Transverse colon (tissue), 4 donors: ENCODE measurements around the gene POC1B. TPM values are rescaled to one million over a fixed set of nuclear protein-coding genes. Genes with fewer than 3 reads are reported as not detected.

Experiments
- DNase-seq: peaks from one replicate; pipeline ENCODE4 v3.0.0-alpha.2; 2019
- H3K27ac ChIP-seq, 4 donors: fragments of 200-600 bp; sonication (generic); 2 replicates each; pipeline ENCODE4 v1.5.1; 2016 to 2018; ENCODE audit warnings: inconsistent platforms in 4 of 4
- H3K27me3 ChIP-seq: fragments of 200-600 bp; sonication (generic); 2 replicates; pipeline ENCODE4 v1.5.1; 2017; ENCODE audit warnings: inconsistent platforms
- H3K36me3 ChIP-seq, 4 donors: fragments of 200-600 bp; sonication (generic); 2 replicates each; pipeline ENCODE4 v1.5.1; 2017 to 2019; ENCODE audit warnings: inconsistent platforms in 4 of 4
- H3K4me1 ChIP-seq, 4 donors: fragments of 200-600 bp; sonication (generic); 2 replicates each; pipeline ENCODE4 v1.5.1; 2017 to 2020; ENCODE audit warnings: inconsistent platforms in 4 of 4
- H3K4me3 ChIP-seq, 4 donors: fragments of 200-600 bp; sonication (generic); 1 replicate in 1 of 4; 2 replicates in 3 of 4; pipeline versions ENCODE4 v1.5.1 to v1.6.1; 2017 to 2019; ENCODE audit warnings: inconsistent platforms in 4 of 4
- H3K9me3 ChIP-seq, 2 donors: fragments of 200-600 bp; sonication (generic); 2 replicates each; pipeline ENCODE4 v1.5.1; 2017 to 2019; ENCODE audit warnings: inconsistent platforms in 2 of 2
- EP300 ChIP-seq: sonication (generic); formaldehyde crosslinking; IDR thresholded peaks from one replicate; pipeline ENCODE4 v1.6.1; 2017; ENCODE audit warnings: antibody characterized with exemption, low read depth
- POLR2A ChIP-seq: fragments of 450-650 bp; IDR thresholded peaks from one replicate; pipeline ENCODE4 v1.6.1; 2016; ENCODE audit warnings: antibody characterized with exemption, mild to moderate bottlenecking, moderate library complexity
- POLR2AphosphoS5 ChIP-seq, 3 donors: sonication (generic); formaldehyde crosslinking; IDR thresholded peaks; one replicate each; pipeline ENCODE4 v1.6.1; 2016; ENCODE audit warnings: antibody characterized with exemption in 3 of 3
- WGBS, 2 donors: methylation state at CpG; one replicate each; pipeline ENCODE4 v1.1.5; 2018; ENCODE audit warnings: low coverage in 1 of 2; 5-methylcytosine and 5-hydroxymethylcytosine counted together
- in situ Hi-C, 4 donors: fragments of 200-750 bp; cut with MboI; loops; one replicate each; pipeline versions ENCODE4 v1.15.0 to v1.15.1; 2017; ENCODE audit warnings: low sequenced_read_pairs in 3 of 4, low pct_ligation_motif_present in 1 of 4, low pct_unique_long_range_greater_than_20kb in 1 of 4
- intact Hi-C: fragments of 100-400 bp; cut with DNase I; formaldehyde crosslinking; loops from one replicate; pipeline ENCODE4 v1.15.1; 2023; ENCODE audit warnings: low total_unique reads
- total RNA-seq, 4 donors: library from RNA; depleted of rRNA; stranded (reverse); fragments of >200 nt; gene quantifications; one replicate each; pipeline ENCODE4 v1.1.0, GENCODE V29; 2016
- TF ChIP-seq, protein P1 (sequence below), 5 experiments: fragments of 200-600 bp in 3 of 5; fragments of 450-650 bp in 2 of 5; sonication (generic) in 3 of 5; IDR thresholded peaks; 1 replicate in 2 of 5; 2 replicates in 3 of 5; pipeline ENCODE4 v1.5.1; 2016 to 2017; ENCODE audit warnings: antibody characterized with exemption in 5 of 5, inconsistent platforms in 3 of 5, mild to moderate bottlenecking in 2 of 5, moderate library complexity in 1 of 5

The POC1B gene
- total RNA-seq, 4 donors from 2014 or later: 7.8 to 68.5 (median 33.8) TPM

DNA sequence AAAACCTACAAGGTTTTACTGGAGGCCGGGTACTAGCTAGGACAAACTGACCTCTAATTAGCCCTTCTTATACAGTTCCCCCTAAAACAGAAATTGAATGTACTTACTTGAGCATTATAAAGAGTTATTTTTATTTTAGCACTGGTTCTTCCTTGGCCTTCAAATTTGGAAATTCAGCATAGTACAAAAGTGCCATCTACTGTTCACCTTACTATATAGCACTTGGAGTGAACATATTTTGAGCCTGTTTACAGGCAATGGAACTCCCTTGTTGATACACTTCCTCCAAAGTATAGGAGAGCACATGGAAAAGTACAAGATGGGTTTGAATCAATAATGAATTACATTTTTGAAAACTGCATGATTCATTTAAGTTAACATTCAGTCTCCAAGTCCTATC, 3.9 kb upstream of the POC1B start:
- H3K36me3 ChIP-seq: no peaks in the 10 kb centered on the region
- in situ Hi-C loops (loop anchor here in 3 of 4 donors (5.0 to 10.0 kb wide), 6 partner anchors 55 to 507 kb away; no protein-coding TSS in a partner anchor), intact Hi-C loops (loop anchor here (5.0 to 10.0 kb wide), 3 partner anchors 57 to 512 kb away; partner anchors contain the start of gene DUSP6)
- TF ChIP-seq POLR2AphosphoS5 (IDR thresholded peaks at IDR 0.05): no peak
- no peak for TF ChIP-seq POLR2A
- TF ChIP-seq, protein P1, sequence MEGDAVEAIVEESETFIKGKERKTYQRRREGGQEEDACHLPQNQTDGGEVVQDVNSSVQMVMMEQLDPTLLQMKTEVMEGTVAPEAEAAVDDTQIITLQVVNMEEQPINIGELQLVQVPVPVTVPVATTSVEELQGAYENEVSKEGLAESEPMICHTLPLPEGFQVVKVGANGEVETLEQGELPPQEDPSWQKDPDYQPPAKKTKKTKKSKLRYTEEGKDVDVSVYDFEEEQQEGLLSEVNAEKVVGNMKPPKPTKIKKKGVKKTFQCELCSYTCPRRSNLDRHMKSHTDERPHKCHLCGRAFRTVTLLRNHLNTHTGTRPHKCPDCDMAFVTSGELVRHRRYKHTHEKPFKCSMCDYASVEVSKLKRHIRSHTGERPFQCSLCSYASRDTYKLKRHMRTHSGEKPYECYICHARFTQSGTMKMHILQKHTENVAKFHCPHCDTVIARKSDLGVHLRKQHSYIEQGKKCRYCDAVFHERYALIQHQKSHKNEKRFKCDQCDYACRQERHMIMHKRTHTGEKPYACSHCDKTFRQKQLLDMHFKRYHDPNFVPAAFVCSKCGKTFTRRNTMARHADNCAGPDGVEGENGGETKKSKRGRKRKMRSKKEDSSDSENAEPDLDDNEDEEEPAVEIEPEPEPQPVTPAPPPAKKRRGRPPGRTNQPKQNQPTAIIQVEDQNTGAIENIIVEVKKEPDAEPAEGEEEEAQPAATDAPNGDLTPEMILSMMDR (IDR thresholded peaks at IDR 0.05): peak; percentile 66 to 70 (median 66)
- TF ChIP-seq EP300: no peak
- H3K27me3 ChIP-seq: no peaks in the 10 kb centered on the region
- H3K27ac ChIP-seq: no peak overlapping the region
- H3K4me3 ChIP-seq: no peak overlapping the region
- no peak for DNase-seq
- peaks cover 0 to 8% (median 3%) of the 10 kb centered on the region in 4 donors for H3K4me1 ChIP-seq
- 12 to 50% methylated on average over 1 of the region's 1 CpG for WGBS, 2 donors
- H3K9me3 ChIP-seq: no peaks in the 10 kb centered on the region

DNA sequence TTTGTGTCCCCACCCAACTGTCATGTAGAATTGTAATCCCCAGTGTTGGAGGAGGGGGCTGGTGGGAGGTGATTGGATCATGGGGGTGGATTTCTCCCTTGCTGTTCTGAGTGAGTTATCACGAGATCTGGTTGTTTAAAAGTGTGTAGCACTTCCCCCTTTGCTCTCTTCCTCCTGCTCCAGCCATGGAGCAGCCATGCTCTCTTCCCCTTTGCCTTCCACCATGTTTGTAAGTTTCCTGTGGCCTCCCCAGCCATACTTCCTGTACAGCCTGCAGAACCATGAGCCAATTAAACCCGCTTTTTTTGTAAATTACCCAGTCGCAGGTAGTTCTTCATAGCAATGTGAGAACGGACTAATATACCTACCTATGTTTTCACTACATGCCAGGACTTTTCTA, 2.6 kb upstream of the POC1B start:
- Histone ChIP-seq H3K27me3 (no peaks in the 10 kb centered on the region), H3K4me1 (peaks cover 0 to 15% (median 7%) of the 10 kb centered on the region in 4 donors), H3K36me3 (no peaks in the 10 kb centered on the region), H3K27ac (no peak overlapping the region), H3K9me3 (no peaks in the 10 kb centered on the region), H3K4me3 (no peak overlapping the region)
- WGBS, 2 donors: 73 to 77% methylated on average over 4 of the region's 4 CpGs
- intact Hi-C loops: loop anchor here (5.0 to 10.0 kb wide), 3 partner anchors 56 to 511 kb away; partner anchors contain the start of gene DUSP6
- in situ Hi-C loops: loop anchor here in 3 of 4 donors (5.0 to 10.0 kb wide), 6 partner anchors 54 to 506 kb away; no protein-coding TSS in a partner anchor
- no peak for DNase-seq
- no peak for TF ChIP-seq POLR2A
- TF ChIP-seq, protein P1 (IDR thresholded peaks at IDR 0.05): no peak
- TF ChIP-seq EP300: no peak
- no peak for TF ChIP-seq POLR2AphosphoS5 (IDR thresholded peaks at IDR 0.05)

DNA sequence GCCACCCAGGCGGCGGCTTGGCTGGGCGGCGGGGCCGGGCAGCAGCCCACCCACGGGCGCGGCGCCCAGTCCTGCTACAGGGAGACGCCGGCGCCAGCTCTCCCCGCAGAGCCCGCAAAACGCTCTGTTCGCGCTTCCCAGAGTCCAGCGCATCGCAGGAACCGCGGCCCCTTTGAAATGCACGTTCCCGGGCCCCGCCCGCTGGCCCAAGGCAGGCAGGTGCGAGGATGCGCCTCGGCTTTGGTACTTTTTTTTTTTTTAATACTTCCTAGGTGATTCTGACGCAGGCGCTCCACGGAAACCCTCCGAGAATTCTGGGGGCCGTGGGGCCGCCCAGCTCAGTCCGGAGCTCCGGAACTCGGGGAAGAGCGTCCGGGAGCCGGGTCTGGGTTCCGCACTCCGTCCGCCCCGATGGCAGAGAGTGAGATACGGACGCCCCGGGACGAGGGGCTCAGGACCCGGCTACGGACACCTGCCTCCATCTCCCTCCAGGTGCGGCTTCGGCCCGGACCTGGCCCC, 483 bp downstream of the POC1B start:
- TF ChIP-seq POLR2A: no peak
- TF ChIP-seq, protein P1 (IDR thresholded peaks at IDR 0.05): no peak
- TF ChIP-seq EP300: no peak
- no peak for TF ChIP-seq POLR2AphosphoS5 (IDR thresholded peaks at IDR 0.05)
- peak overlapping the region; percentile 63 to 97 (median 93) for H3K4me3 ChIP-seq
- no peaks in the 10 kb centered on the region for H3K27me3 ChIP-seq
- in situ Hi-C loops (loop anchor here in 3 of 4 donors (5.0 to 10.0 kb wide), 6 partner anchors 51 to 503 kb away; no protein-coding TSS in a partner anchor), intact Hi-C loops (loop anchor here (5.0 to 10.0 kb wide), 3 partner anchors 53 to 508 kb away; partner anchors contain the start of gene DUSP6)
- DNase-seq: peak; percentile 75
- WGBS, 2 donors: 0% methylated on average over 48 of the region's 53 CpGs; no CpG with 5 or more reads in 1 of the 2 donors
- no peaks in the 10 kb centered on the region for H3K36me3 ChIP-seq
- H3K9me3 ChIP-seq: no peaks in the 10 kb centered on the region
- H3K27ac ChIP-seq: peak overlapping the region; percentile 92 to 97 (median 94)
- H3K4me1 ChIP-seq: peaks cover 16 to 45% (median 24%) of the 10 kb centered on the region in 4 donors

DNA sequence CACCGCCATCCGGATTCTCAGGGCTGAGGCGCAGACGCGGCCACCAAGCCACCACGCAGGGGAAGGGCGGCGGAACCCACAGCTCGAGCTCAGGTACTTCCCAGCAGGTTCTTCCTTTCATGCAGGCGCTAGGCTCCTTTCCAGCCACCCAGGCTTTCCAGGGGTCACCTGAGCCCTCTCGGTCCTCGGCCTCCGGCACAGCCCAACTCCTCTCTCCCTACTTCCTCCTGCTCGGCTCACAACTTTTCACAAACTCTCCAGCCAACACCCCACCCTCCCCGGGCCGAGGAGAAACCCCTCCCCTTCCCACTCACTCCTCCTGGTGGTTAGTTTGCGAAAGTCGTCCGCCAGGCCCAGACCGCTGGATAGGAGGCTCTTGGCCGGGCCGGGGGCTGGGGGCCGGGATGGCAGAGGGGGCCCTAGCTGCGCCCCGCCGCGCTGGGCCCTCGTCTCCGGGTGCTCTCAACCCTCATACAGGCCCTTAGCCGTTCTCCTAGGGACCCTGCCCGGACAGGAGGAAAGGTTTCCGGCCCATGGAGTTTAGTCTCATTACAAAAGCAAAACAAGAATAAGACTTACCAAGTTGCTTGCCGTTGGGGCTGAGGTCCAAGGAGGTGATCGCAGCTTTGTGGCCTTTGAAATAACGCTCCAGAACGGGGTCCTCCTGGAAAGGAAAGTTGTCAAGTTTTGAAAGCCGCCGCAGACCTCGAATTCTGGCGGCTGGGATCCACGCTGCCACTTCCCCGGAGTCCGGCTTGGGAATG, 1.1 kb downstream of the POC1B start, which contains the start of gene GALNT4:
Gene GALNT4 (minus strand): TSS at position 256 of the 764 bp plus-strand sequence. CDS start 247 bp downstream, at position 9.
- peaks cover 17 to 52% (median 26%) of the 10 kb centered on the region in 4 donors for H3K4me1 ChIP-seq
- peak; percentile 93 for DNase-seq
- H3K27ac ChIP-seq: peak within 1 kb of the TSS; percentile 92 to 97 (median 94)
- TF ChIP-seq, protein P1 (IDR thresholded peaks at IDR 0.05): peak; percentile 73 to 96 (median 78)
- TF ChIP-seq POLR2AphosphoS5 (IDR thresholded peaks at IDR 0.05) (peak; percentile 85 to 88 (median 85)), POLR2A (peak; percentile 90), EP300 (no peak)
- peak within 1 kb of the TSS; percentile 63 to 97 (median 93) for H3K4me3 ChIP-seq
- in situ Hi-C loops: loop anchor here in 3 of 4 donors (5.0 to 10.0 kb wide), 6 partner anchors 50 to 502 kb away; no protein-coding TSS in a partner anchor
- no peaks in the 10 kb centered on the region for H3K9me3 ChIP-seq
- no peaks in the 10 kb centered on the region for H3K36me3 ChIP-seq
- no peaks in the 10 kb centered on the region for H3K27me3 ChIP-seq
- intact Hi-C loops: loop anchor here (5.0 to 10.0 kb wide), 3 partner anchors 52 to 507 kb away; partner anchors contain the start of gene DUSP6
- WGBS, 2 donors: 0% methylated on average over 40 of the region's 43 CpGs; no CpG with 5 or more reads in 1 of the 2 donors
